ENCODE results near the gene ITPRIP.

ITPRIP gene, protein sequence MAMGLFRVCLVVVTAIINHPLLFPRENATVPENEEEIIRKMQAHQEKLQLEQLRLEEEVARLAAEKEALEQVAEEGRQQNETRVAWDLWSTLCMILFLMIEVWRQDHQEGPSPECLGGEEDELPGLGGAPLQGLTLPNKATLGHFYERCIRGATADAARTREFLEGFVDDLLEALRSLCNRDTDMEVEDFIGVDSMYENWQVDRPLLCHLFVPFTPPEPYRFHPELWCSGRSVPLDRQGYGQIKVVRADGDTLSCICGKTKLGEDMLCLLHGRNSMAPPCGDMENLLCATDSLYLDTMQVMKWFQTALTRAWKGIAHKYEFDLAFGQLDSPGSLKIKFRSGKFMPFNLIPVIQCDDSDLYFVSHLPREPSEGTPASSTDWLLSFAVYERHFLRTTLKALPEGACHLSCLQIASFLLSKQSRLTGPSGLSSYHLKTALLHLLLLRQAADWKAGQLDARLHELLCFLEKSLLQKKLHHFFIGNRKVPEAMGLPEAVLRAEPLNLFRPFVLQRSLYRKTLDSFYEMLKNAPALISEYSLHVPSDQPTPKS

DNA sequence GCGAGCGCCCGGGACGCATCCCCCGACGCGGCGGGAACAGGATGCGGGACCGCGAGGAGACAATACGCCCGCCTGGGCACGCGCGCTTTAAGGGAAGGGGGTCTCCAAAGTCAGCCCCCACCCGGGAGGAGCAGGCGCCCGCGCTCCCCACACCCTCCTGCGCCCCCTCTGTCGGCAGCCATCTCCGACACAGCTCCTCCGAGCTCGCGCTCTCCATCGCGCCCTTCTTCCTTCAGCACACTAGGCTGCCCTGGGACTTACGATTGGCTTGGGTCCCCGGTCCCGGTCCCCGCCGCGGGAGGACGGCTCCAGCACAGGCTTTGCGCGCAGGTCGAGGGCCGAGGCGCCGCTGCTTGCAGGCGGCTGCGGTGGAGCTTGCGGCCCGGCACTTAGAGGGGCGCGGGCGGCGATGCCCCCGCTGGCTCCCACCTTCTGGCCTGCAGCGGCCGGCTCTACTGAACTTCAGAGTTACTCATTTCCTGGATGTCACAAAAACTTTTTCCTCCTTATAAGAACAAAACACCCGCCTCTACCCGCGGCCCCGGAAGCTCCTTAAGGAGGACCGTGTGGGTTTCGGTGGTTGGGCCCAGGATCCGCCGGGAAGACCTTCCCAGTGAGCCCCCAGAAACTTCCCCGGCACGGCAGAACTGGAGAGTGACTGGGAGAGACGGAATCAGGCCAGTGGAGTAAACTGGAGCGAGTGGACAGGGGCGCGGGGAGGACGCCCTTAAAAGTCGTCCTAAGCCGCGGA, at the start of gene ITPRIP:
Gene ITPRIP (minus strand): TSS at position 481 of the 751 bp plus-strand sequence. CDS start 22,414 bp downstream, outside the sequence.
- H3K4me3 Mint-ChIP-seq: peak within 1 kb of the TSS; percentile 88
- peaks cover 60% of the 10 kb centered on the region for H3K4me1 Mint-ChIP-seq (ENCODE audit: low read depth)
- peak within 1 kb of the TSS; percentile 94 for H3K27ac Mint-ChIP-seq
- H3K27me3 Mint-ChIP-seq: peaks cover 9% of the 10 kb centered on the region
- no peaks in the 10 kb centered on the region for H3K9me3 Mint-ChIP-seq
- peaks cover 31% of the 10 kb centered on the region for H3K36me3 Mint-ChIP-seq (ENCODE audit: low read depth)
- intact Hi-C loops (cut with micrococcal nuclease): loop anchor here (1.0 to 2.0 kb wide), 4 partner anchors 13 to 69 kb away; partner anchors contain the start of gene GSTO2

DNA sequence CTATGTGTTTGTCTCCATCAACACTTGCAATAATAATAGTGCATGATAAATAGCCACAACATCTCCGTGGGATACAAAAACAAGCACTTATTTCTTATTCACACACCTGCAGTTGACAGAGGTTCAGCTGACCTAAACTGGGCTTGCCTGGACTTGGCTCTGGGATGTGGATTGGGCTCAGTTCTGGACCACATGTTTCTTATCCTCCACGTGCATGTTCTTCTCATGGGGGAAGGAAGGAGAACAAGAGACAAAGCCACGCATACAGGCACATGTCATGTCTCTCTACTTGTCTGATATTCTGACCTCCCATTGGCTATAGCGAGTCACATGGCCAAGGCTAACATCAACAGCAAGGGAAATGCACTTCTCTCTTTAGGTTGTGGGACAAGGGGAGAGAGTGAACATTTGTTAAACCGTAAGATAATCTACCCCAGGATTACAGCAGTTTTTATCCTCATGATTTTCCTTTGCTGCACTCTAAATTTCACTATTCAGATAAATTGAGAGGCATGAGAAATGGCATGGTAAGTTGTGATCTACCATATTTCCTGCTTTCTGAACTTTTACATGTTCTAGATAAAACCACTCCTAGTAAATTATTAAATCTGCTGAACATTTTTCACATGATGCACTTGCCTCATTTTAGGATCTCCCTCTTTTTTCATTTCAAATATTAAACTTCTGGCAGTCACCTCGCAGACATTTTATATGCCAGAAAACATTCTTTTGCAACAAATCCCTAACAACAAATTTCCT, 49.0 kb upstream of the ITPRIP start:
- Mint-ChIP-seq H3K4me3 (no peak overlapping the region), H3K36me3 (ENCODE audit: low read depth) (no peaks in the 10 kb centered on the region), H3K9me3 (no peaks in the 10 kb centered on the region), H3K4me1 (ENCODE audit: low read depth) (peaks cover 11% of the 10 kb centered on the region), H3K27me3 (peaks cover 11% of the 10 kb centered on the region), H3K27ac (no peak overlapping the region)
- intact Hi-C loops (cut with micrococcal nuclease): no loop called here

DNA sequence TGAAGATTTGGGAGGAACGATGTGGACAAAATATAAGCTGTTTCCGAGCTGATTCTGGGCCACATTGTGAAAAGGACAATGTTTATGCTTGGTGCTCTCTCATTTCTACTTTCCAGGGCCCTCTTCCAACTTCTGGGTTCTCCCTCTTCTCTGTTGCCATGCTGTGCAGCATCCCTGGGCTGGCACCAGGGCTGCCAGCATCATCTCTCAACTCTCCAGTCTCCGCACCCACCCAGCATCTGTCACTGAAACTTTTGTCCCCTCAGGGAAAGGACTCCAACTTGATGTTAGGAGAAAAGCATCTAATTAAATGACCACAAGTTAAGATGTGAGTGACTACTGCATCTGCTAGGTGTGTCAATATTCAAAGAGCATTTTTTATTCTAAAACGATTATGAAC, 42.1 kb upstream of the ITPRIP start:
- H3K4me1 Mint-ChIP-seq (ENCODE audit: low read depth): peaks cover 6% of the 10 kb centered on the region
- no peak overlapping the region for H3K27ac Mint-ChIP-seq
- H3K36me3 Mint-ChIP-seq (ENCODE audit: low read depth): no peaks in the 10 kb centered on the region
- intact Hi-C loops (cut with micrococcal nuclease): no loop called here
- peaks cover 10% of the 10 kb centered on the region for H3K27me3 Mint-ChIP-seq
- H3K9me3 Mint-ChIP-seq: no peaks in the 10 kb centered on the region
- H3K4me3 Mint-ChIP-seq: no peak overlapping the region

DNA sequence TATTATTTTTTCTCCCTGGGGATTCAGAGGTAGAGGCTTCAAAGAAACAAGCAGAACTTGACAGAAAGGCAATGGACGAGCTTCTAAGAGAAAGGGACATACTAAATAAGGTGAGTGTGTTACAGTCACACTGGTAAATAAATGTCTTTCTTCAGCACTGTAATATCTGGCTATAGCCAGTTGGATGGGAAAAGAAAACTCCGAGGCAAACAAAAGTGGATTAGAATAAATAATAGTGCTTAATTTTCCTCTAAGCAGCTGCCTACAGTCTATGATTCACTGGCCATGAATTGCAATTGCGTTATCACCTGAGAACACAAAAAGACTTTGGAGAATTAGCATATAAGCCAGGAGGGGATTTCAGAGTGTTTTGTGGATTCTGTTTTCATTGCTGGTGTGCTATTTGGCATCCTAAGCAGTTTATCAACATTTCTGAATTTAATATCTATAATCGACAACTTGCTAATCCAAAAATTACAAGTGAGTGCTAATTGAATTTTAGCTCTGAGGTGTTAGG, 38.6 kb upstream of the ITPRIP start:
- H3K36me3 Mint-ChIP-seq (ENCODE audit: low read depth): no peaks in the 10 kb centered on the region

DNA sequence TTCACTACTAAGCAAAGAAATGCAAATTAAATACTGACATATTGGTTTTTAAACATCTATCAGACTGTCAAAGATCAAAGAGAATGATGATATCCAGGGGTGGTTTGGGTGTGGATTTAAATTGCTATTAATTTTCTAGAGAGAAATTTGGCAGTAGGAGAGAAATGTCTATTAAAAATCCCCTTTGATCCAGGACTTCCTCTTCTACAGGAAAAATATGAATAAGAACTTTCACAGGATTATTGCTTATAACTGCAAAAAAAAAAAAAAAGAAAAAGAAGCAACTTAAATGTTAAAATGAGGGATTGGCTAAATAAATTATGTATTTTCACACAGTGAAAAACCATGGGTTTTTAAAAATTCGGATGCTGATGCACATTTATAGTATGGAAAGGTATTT, 36.3 kb upstream of the ITPRIP start:
- Mint-ChIP-seq H3K27me3 (peaks cover 7% of the 10 kb centered on the region), H3K9me3 (peaks cover 10% of the 10 kb centered on the region), H3K27ac (no peak overlapping the region), H3K4me1 (ENCODE audit: low read depth) (no peaks in the 10 kb centered on the region), H3K4me3 (no peak overlapping the region), H3K36me3 (ENCODE audit: low read depth) (no peaks in the 10 kb centered on the region)
- intact Hi-C loops (cut with micrococcal nuclease): no loop called here

More for the DNA sequence above, 38.6 kb upstream of the ITPRIP start:
- no peaks in the 10 kb centered on the region for H3K4me1 Mint-ChIP-seq (ENCODE audit: low read depth)
- intact Hi-C loops (cut with micrococcal nuclease): no loop called here
- H3K9me3 Mint-ChIP-seq: no peaks in the 10 kb centered on the region
- no peak overlapping the region for H3K27ac Mint-ChIP-seq
- H3K4me3 Mint-ChIP-seq: no peak overlapping the region
- peaks cover 8% of the 10 kb centered on the region for H3K27me3 Mint-ChIP-seq

DNA sequence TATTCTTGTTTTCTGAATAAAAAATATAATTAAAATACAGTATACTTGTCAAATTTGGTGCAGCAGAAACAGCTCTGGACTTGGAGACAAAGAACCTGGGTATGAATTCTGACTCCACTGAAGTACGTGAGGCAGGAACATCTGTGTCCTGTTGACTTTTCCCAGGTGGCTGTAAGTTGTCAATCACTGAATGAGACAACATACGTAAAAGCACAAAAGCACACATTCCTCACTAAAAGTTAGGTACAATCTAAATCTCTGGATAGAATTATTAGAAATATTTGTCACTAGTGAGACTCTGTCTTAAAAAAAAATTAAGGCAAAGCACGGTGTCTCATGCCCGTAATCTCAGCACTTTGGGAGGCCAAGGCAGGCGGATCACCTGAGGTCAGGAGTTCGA, 33.5 kb upstream of the ITPRIP start:
- no peaks in the 10 kb centered on the region for H3K4me1 Mint-ChIP-seq (ENCODE audit: low read depth)
- H3K4me3 Mint-ChIP-seq: no peak overlapping the region
- H3K27me3 Mint-ChIP-seq: peaks cover 9% of the 10 kb centered on the region
- H3K9me3 Mint-ChIP-seq: peaks cover 10% of the 10 kb centered on the region
- H3K27ac Mint-ChIP-seq: no peak overlapping the region
- H3K36me3 Mint-ChIP-seq (ENCODE audit: low read depth): no peaks in the 10 kb centered on the region
- intact Hi-C loops (cut with micrococcal nuclease): no loop called here

DNA sequence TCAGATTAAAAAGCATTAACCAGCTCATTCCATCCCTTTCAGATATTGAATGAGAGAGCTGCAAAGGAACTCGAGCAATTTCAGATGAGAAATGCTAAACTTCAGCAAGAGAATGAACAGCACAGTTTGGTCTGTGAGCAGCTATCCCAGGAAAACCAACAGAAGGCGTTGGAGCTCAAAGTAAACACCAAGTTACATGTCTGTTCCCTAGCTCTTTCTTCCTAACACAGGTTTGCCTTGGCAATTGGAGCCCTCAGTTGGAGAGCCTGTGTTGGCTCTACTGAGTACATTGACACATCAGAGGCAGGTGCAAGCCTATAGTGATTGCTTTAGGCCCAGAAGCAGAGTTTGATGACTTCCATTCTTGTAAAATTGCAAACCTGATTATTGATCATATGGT, 30.1 kb upstream of the ITPRIP start:
- intact Hi-C loops (cut with micrococcal nuclease): no loop called here
- Mint-ChIP-seq H3K36me3 (ENCODE audit: low read depth) (no peaks in the 10 kb centered on the region), H3K4me3 (no peak overlapping the region), H3K9me3 (peaks cover 10% of the 10 kb centered on the region), H3K4me1 (ENCODE audit: low read depth) (no peaks in the 10 kb centered on the region), H3K27me3 (peaks cover 9% of the 10 kb centered on the region), H3K27ac (no peak overlapping the region)

DNA sequence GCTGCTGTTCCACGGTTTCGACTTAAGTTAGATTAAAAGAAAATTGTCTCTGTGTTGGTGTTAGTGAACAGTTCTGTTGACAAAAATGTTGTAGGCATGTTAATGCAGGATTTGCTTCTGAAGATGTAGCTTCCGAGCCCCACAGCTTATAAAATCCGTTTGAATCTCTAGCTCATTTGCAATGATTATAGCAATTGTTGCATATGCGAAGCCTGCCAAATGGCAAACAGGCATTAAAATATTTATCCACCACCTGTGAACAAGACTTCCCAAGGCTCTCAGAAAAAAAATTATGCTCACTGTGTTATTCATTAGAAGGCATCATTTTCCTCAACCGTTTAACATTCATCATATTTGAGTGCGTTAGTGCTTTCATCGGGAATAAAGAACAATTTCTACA, 29.6 kb upstream of the ITPRIP start:
- no peaks in the 10 kb centered on the region for H3K36me3 Mint-ChIP-seq (ENCODE audit: low read depth)

DNA sequence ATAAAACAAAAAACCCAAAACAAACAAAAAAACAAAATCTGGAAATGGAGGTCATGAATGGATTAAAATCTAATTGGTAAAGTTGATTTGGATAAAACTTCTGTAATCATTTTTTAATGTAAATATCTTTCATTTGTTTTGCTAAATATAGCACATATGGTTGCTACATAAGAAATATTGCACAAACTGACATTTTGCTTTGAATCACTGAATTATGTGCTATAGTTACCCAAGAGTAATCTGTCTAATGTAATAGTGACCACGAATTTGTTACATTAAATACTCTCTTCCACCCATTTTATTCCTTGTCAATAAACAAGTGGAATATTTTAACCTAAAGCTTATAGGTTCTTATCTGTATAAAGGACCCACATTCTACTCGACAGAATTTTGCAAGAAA, 21.5 kb upstream of the ITPRIP start:
- H3K4me3 Mint-ChIP-seq: no peak overlapping the region
- no peak overlapping the region for H3K27ac Mint-ChIP-seq
- intact Hi-C loops (cut with micrococcal nuclease): no loop called here
- peaks cover 4% of the 10 kb centered on the region for H3K27me3 Mint-ChIP-seq
- H3K36me3 Mint-ChIP-seq (ENCODE audit: low read depth): no peaks in the 10 kb centered on the region
- peaks cover 9% of the 10 kb centered on the region for H3K9me3 Mint-ChIP-seq
- no peaks in the 10 kb centered on the region for H3K4me1 Mint-ChIP-seq (ENCODE audit: low read depth)

More for the DNA sequence above, 29.6 kb upstream of the ITPRIP start:
- Mint-ChIP-seq H3K9me3 (peaks cover 10% of the 10 kb centered on the region), H3K27me3 (peaks cover 9% of the 10 kb centered on the region), H3K27ac (no peak overlapping the region), H3K4me1 (ENCODE audit: low read depth) (no peaks in the 10 kb centered on the region), H3K4me3 (no peak overlapping the region)
- intact Hi-C loops (cut with micrococcal nuclease): no loop called here

DNA sequence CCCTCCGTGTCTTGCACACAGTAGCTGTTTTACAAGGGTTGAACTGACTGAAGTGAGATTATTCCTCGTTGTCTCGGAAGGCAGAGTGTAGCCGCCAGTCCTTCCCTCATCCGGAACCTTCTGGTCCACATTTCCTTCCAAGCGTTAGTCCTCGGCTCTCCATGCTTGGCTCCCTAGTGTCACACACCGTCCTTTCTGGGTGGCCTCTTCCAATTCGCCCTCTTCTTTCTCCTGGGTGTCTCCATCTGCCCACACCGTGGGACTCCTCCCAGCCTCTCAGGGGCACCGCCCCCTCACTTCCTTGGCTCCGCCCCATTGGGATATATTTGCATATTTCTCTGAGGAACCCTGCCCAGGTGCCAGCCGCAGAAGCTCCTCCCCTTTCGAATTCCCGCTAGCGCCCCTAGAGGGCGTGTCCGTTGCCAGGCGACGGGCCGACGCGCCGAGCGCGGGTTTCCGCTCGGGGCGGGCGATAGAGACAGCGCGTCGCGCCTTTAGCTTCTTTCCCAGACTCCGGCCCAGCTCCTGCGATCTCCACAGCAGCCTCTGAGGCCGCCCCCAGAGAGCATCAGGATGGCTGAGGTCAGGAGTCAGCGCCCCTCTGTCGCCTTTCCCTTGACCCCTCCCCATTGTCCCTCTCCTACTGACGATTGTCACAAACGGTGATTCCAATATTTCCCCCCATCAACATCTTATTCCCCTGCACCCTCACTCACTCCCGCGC, 15.2 kb upstream of the ITPRIP start, which contains the start of gene CFAP58:
Gene CFAP58 (plus strand): TSS at position 509 of the 724 bp plus-strand sequence. CDS start 65 bp downstream, at position 574.
- no peaks in the 10 kb centered on the region for H3K9me3 Mint-ChIP-seq
- no peaks in the 10 kb centered on the region for H3K36me3 Mint-ChIP-seq (ENCODE audit: low read depth)
- H3K27me3 Mint-ChIP-seq: no peaks in the 10 kb centered on the region
- intact Hi-C loops (cut with micrococcal nuclease): loop anchor here (5.0 kb wide), 2 partner anchors 231 to 436 kb away; partner anchors contain the start of genes SFR1 and STN1
- no peak within 1 kb of the TSS for H3K4me3 Mint-ChIP-seq
- H3K4me1 Mint-ChIP-seq (ENCODE audit: low read depth): peaks cover 2% of the 10 kb centered on the region
- no peak within 1 kb of the TSS for H3K27ac Mint-ChIP-seq

DNA sequence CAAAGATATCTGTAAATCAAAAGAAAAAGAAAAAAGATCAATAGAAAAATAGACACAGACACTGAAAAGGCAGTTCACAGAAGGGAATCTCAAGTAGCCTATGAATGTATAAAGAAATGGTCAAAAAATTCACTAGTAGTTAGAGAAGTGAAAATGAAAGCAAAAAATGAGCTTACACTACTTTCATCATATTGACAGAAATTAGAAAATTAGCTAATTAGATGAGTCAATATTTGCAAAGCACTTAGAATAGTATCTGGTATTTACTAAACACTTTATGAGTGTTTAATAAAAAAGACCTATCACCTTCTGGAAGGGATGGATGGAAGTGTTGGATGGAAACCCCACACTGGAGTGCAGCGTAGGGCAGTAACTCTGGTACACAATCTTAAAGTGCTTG, 13.7 kb upstream of the ITPRIP start:
- Mint-ChIP-seq H3K36me3 (ENCODE audit: low read depth) (no peaks in the 10 kb centered on the region), H3K27ac (no peak overlapping the region), H3K4me3 (no peak overlapping the region), H3K9me3 (no peaks in the 10 kb centered on the region), H3K4me1 (ENCODE audit: low read depth) (peaks cover 13% of the 10 kb centered on the region), H3K27me3 (no peaks in the 10 kb centered on the region)
- intact Hi-C loops (cut with micrococcal nuclease): loop anchor here (1.0 to 5.0 kb wide), 3 partner anchors 14 to 435 kb away; partner anchors contain the start of genes ITPRIP, SFR1 and STN1

DNA sequence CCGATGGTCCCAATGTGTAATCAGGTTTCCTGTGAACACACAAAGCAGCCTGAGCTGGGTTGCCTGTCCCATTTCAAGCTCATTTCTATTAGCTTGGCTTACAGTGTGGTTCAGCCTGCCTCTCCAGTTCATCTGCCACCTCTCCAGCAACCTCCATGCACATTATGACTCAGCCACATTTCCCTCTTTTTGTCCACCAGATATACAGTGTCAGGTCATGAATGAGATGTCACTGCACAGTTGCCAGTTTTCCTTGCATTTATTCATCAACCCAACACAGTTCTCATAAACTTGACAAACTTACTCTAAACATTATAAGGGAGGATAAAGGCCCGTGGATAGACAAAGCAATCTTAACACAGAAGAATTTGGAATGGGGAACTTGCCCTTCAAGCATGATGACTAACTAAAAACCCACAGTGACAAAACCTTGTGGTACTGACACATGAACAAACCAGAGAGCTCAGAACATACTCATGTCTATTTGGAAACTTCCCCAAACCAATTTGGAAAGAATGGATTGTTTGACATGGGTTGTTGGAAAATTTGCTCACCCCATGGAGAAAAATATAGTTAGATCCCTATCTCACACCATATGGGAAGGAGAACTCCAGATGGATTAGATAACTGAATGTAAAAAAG, 12.9 kb upstream of the ITPRIP start:
- intact Hi-C loops (cut with micrococcal nuclease): loop anchor here (1.0 to 5.0 kb wide), 3 partner anchors 13 to 434 kb away; partner anchors contain the start of genes ITPRIP, SFR1 and STN1
- peaks cover 15% of the 10 kb centered on the region for H3K4me1 Mint-ChIP-seq (ENCODE audit: low read depth)
- peak overlapping the region; percentile 57 for H3K4me3 Mint-ChIP-seq
- no peaks in the 10 kb centered on the region for H3K9me3 Mint-ChIP-seq
- no peak overlapping the region for H3K27ac Mint-ChIP-seq
- no peaks in the 10 kb centered on the region for H3K27me3 Mint-ChIP-seq
- no peaks in the 10 kb centered on the region for H3K36me3 Mint-ChIP-seq (ENCODE audit: low read depth)
